Caco-2 (cell line): ENCODE data around the gene KRT33A. TPM values are rescaled to one million over a fixed set of nuclear protein-coding genes. Genes with fewer than 3 reads are reported as not detected.

Source experiments
- BruUV-seq: library from RNA; stranded (reverse); fragments of 400-500 nt; replicated peaks from 2 replicates; lab custom pipeline; 2021; lab: Mats Ljungman, UMichigan
- CTCF ChIA-PET: fragments of 300-600 bp; sonication (Branson Sonifier 250); formaldehyde crosslinking; loops from one replicate; lab custom pipeline; 2022; ENCODE audit warnings: antibody characterized with exemption; lab: Charles Lee
- POLR2A ChIA-PET: fragments of 300-600 bp; sonication (Branson Sonifier 250); formaldehyde crosslinking; loops from one replicate; lab custom pipeline; 2022; ENCODE audit warnings: antibody characterized with exemption; lab: Charles Lee
- DNase-seq, 2 experiments: peaks; one replicate each; pipeline versions ENCODE4 v3.0.0 to v3.0.0-alpha.2; 2020 to 2022
- H3K27me3 ChIP-seq: replicated peaks from 2 replicates; pipeline ENCODE4 v1.6.0; 2011; ENCODE audit warnings: low read length; ENCODE audit not compliant: control insufficient read depth, insufficient read depth
- H3K36me3 ChIP-seq: 2 replicates; pipeline ENCODE4 v1.5.1; 2011; ENCODE audit warnings: low read length; ENCODE audit not compliant: control insufficient read depth, insufficient read depth
- H3K4me1 ChIP-seq: fragments of 250-450 bp; sonication (Bioruptor Pico); 2 replicates; pipeline ENCODE4 v1.5.1; 2020; ENCODE audit warnings: mild to moderate bottlenecking
- H3K4me3 ChIP-seq: 2 replicates; pipeline ENCODE4 v1.5.1; 2011; ENCODE audit warnings: low read depth, mild to moderate bottlenecking, control low read depth, low read length
- H3K9me3 ChIP-seq: fragments of 250-450 bp; sonication (Bioruptor Pico); 2 replicates; pipeline ENCODE4 v1.5.1; 2020; ENCODE audit warnings: mild to moderate bottlenecking, moderate library complexity
- H3K27ac Mint-ChIP-seq: one replicate; pipeline ENCODE4 v1.8.0; 2022; ENCODE audit warnings: mixed read lengths; ENCODE audit not compliant: unreplicated experiment
- H3K27me3 Mint-ChIP-seq: one replicate; pipeline ENCODE4 v1.8.0; 2022; ENCODE audit warnings: mixed read lengths; ENCODE audit not compliant: insufficient read depth, unreplicated experiment
- H3K36me3 Mint-ChIP-seq: one replicate; pipeline ENCODE4 v1.8.0; 2022; ENCODE audit warnings: mild to moderate bottlenecking, mixed read lengths; ENCODE audit not compliant: insufficient read depth, unreplicated experiment
- H3K4me1 Mint-ChIP-seq: one replicate; pipeline ENCODE4 v1.8.0; 2022; ENCODE audit warnings: low read depth, mixed read lengths; ENCODE audit not compliant: unreplicated experiment
- H3K4me3 Mint-ChIP-seq: one replicate; pipeline ENCODE4 v1.8.0; 2022; ENCODE audit warnings: mild to moderate bottlenecking, moderate library complexity, mixed read lengths; ENCODE audit not compliant: unreplicated experiment
- H3K9me3 Mint-ChIP-seq: one replicate; pipeline ENCODE4 v1.8.0; 2022; ENCODE audit warnings: mixed read lengths; ENCODE audit not compliant: unreplicated experiment
- intact Hi-C: fragments of 100-400 bp; cut with micrococcal nuclease; formaldehyde crosslinking; loops from one replicate; pipeline ENCODE4 v1.10.0; 2022; ENCODE audit not compliant: unreplicated experiment
- total RNA-seq: library from RNA; stranded (reverse); gene quantifications from 2 replicates; pipeline ENCODE4 v1.2.3, GENCODE V29; 2022
- TF ChIP-seq, protein P1 (sequence below), 2 experiments: fragments of 200-600 bp in 1 of 2; IDR thresholded peaks; 1 replicate in 1 of 2; 2 replicates in 1 of 2; pipeline versions ENCODE4 v1.5.1 to v1.8.0; 2011 to 2022; ENCODE audit warnings: antibody characterized with exemption in 1 of 2, control low read depth in 1 of 2, inconsistent platforms in 1 of 2, low read depth in 1 of 2, low read length in 1 of 2, mild to moderate bottlenecking in 1 of 2, moderate library complexity in 1 of 2; ENCODE audit not compliant: insufficient read depth in 1 of 2, severe bottlenecking in 1 of 2, unreplicated experiment in 1 of 2

KRT33A gene
- total RNA-seq, 1 experiment from 2014 or later: not detected

DNA sequence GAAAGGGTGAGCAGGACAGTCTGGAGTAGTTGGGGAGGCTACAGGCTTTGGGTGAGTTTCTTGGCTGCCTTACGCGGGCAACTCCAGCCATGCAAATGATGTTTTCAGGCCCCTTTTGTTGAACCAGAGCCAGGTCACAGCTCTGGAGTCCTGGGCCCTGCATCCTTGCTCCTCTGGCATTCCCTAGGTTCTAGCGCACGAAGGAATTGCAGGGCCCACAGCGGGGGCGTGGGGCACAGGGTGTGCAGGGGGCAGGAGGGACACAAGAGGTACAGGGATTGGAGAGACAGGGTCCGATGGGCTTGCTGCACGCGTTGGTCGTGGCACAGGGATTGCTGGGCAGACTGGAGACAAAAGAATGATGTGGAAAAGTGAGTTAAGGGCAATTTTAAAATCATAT, 43.2 kb upstream of the KRT33A start:
- Histone ChIP-seq H3K4me1 (peaks cover 19% of the 10 kb centered on the region), H3K9me3 (no peaks in the 10 kb centered on the region), H3K36me3 (no peaks in the 10 kb centered on the region), H3K4me3 (no peak overlapping the region), H3K27me3 (no peaks in the 10 kb centered on the region)
- TF ChIP-seq, protein P1, sequence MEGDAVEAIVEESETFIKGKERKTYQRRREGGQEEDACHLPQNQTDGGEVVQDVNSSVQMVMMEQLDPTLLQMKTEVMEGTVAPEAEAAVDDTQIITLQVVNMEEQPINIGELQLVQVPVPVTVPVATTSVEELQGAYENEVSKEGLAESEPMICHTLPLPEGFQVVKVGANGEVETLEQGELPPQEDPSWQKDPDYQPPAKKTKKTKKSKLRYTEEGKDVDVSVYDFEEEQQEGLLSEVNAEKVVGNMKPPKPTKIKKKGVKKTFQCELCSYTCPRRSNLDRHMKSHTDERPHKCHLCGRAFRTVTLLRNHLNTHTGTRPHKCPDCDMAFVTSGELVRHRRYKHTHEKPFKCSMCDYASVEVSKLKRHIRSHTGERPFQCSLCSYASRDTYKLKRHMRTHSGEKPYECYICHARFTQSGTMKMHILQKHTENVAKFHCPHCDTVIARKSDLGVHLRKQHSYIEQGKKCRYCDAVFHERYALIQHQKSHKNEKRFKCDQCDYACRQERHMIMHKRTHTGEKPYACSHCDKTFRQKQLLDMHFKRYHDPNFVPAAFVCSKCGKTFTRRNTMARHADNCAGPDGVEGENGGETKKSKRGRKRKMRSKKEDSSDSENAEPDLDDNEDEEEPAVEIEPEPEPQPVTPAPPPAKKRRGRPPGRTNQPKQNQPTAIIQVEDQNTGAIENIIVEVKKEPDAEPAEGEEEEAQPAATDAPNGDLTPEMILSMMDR (IDR thresholded peaks at IDR 0.05; ENCODE audit: insufficient read depth in 1 of 2, low read depth in 1 of 2, low read length in 1 of 2, severe bottlenecking in 1 of 2, unreplicated experiment in 1 of 2): no peak
- no peaks in the 10 kb centered on the region for H3K27me3 Mint-ChIP-seq
- no peaks in the 10 kb centered on the region for H3K9me3 Mint-ChIP-seq
- no peaks in the 10 kb centered on the region for H3K36me3 Mint-ChIP-seq
- intact Hi-C loops: no loop called here
- CTCF ChIA-PET: no interaction called here
- POLR2A ChIA-PET: no interaction called here
- BruUV-seq: no TSS peak
- no peak for DNase-seq
- peaks cover 15% of the 10 kb centered on the region for H3K4me1 Mint-ChIP-seq
- H3K4me3 Mint-ChIP-seq: no peak overlapping the region
- no peak overlapping the region for H3K27ac Mint-ChIP-seq

GRCh38 chr17:41393294-41393693, 42.7 kb upstream of the KRT33A start:
- ChIA-PET CTCF (no interaction called here), POLR2A (no interaction called here)
- Mint-ChIP-seq H3K4me1 (peaks cover 15% of the 10 kb centered on the region), H3K36me3 (no peaks in the 10 kb centered on the region), H3K27me3 (no peaks in the 10 kb centered on the region), H3K9me3 (no peaks in the 10 kb centered on the region), H3K4me3 (no peak overlapping the region), H3K27ac (no peak overlapping the region)
- Histone ChIP-seq H3K4me3 (no peak overlapping the region), H3K27me3 (no peaks in the 10 kb centered on the region), H3K4me1 (peaks cover 19% of the 10 kb centered on the region), H3K36me3 (no peaks in the 10 kb centered on the region), H3K9me3 (no peaks in the 10 kb centered on the region)
- intact Hi-C loops: no loop called here
- TF ChIP-seq, protein P1 (IDR thresholded peaks at IDR 0.05; ENCODE audit: insufficient read depth in 1 of 2, low read depth in 1 of 2, low read length in 1 of 2, severe bottlenecking in 1 of 2, unreplicated experiment in 1 of 2): no peak
- DNase-seq: no peak
- no TSS peak for BruUV-seq

- H3K36me3 ChIP-seq: no peaks in the 10 kb centered on the region
- H3K27ac Mint-ChIP-seq: no peak overlapping the region
- no peaks in the 10 kb centered on the region for H3K9me3 ChIP-seq
- H3K4me1 Mint-ChIP-seq: peaks cover 15% of the 10 kb centered on the region
- H3K4me1 ChIP-seq: peaks cover 19% of the 10 kb centered on the region
- no peak overlapping the region for H3K4me3 Mint-ChIP-seq
- TF ChIP-seq, protein P1 (IDR thresholded peaks at IDR 0.05; ENCODE audit: insufficient read depth in 1 of 2, low read depth in 1 of 2, low read length in 1 of 2, severe bottlenecking in 1 of 2, unreplicated experiment in 1 of 2): no peak
- BruUV-seq: no TSS peak
- H3K4me3 ChIP-seq: no peak overlapping the region
- DNase-seq: no peak
- H3K27me3 ChIP-seq: no peaks in the 10 kb centered on the region
- POLR2A ChIA-PET: no interaction called here
- no peaks in the 10 kb centered on the region for H3K36me3 Mint-ChIP-seq
- H3K9me3 Mint-ChIP-seq: no peaks in the 10 kb centered on the region
- intact Hi-C loops: no loop called here
- no peaks in the 10 kb centered on the region for H3K27me3 Mint-ChIP-seq
- CTCF ChIA-PET: no interaction called here
Observed at GRCh38 chr17:41392278-41392677, 41.6 kb upstream of the KRT33A start.
